HG03342 (cell line): ENCODE data around the gene SPAG9.
"Not testable (repeated sequence)": the region's sequence is repeated elsewhere in the genome, so short reads cannot be mapped to it uniquely, and the experiment has no call there.

Experiments
- ATAC-seq: cut with Tn5 transposase; IDR thresholded peaks from one replicate; pipeline ENCODE4 v1.9.1; 2021; ENCODE audit warnings: mild to moderate bottlenecking, moderate library complexity; ENCODE audit not compliant: unreplicated experiment

Gene SPAG9

DNA sequence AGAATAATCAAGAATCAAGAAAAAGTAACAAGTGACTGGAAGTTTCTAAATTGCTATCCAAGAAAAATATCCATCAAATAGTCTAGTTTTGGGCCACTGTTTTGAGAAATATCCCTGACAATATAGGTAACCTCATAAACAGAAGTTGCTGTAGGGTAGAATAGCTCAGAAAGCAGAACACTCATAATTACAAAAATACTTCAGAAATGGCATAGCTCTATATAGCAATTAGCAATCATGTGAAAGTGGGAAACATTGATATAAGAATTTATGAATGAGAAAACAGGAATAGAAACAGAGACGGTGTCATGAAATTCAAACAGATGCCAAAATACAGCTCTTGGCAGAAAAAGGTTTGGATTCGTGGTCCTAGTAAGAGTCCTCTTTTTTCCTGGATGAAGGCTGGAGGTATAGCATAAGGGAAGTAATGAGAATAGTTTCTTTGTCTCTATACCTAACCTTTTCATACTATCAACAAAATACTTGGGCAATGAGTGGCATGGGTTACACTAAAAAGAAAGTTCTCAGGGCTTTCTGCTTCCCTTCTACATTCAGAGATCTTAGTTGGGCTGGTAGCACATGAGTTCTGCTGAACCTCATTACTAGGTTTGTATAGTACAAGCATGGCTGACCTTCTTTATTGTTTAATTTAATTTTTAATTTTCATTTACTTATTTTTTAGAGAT lies 33.5 kb downstream of the SPAG9 start:
- ATAC-seq = no peak

DNA sequence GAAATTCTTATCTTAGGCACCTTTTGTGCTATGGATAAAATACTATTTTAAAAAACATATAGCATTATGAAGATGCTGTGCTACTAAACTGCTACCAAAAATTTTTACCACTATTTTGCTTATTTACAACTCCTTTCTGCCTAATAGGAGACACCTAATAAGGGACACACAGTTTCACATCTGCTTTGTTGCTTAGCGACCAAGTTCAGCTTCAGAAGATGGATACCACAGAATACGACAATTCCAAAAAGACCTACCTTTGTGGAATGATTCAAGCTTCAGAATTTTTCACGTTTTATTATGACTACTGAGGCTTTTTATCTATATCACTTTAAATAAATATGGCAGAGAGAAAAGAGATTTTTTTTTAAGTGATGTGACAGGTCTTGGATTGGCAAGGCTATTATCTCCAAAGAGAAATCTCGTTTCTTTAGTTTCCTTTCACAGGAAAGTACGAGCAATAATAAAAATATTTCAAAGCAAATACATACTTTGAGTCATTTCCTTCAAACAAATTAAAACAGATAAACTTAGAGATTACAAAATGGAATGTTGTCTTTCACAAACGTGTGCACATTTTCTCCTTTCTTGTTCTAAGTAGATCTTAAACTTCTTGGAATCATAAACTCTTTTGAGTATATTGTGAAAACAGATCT lies 35.4 kb downstream of the SPAG9 start:
- no peak for ATAC-seq

DNA sequence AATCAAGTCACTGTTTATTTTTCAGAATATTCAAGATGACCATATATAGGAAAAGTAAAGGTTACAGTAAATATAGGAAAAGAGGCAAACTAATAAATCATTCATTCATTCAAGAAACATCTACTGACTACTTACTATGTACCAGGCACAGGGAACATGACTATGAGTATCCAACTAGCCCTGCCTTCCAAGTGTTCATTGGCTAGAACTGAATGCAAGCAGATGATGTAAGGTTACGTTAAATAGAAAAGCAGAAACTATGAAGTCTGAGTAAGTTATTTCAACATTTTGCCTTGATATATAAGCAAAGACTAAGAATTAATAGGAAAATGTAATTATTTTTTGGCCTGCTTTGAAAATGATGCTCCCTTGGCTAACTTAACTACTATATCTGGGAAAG lies 36.7 kb downstream of the SPAG9 start:
- ATAC-seq = no peak

DNA sequence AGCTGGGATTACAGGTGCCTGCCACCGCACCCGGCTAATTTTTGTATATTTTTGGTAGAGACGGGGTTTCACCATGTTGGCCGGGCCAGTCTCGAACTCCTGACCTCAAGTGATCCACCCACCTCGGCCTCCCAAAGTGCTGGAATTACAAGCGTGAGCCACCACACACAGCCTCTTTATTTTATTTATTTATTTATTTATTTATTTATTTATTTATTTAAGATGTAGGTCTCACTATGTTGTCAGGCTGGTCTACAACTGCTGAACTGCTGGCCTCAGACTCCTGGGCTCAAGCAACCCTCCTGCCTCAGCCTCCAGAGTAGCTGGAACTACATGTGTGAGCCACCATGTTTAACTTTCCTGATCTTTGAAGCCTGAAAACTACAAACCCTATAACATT lies 37.3 kb downstream of the SPAG9 start:
- ATAC-seq = not testable (repeated sequence)

DNA sequence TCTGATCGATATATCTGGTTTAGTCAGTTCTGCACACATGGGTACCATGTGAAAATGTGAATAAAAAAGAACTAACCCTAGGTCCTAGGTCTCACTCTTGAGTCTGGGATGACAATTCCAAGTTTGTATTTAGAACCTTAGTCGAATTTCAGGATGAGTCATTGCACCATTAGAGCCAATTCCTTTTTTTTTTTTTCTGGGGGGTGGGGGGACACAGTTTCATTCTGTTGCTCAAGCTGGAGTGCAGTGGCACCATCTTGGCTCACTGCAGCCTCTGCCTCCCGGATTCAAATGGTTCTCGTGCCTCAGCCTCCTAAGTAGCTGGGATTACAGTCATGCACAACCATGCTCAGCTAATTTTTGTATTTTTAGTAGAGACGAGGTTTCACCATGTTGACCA lies 41.6 kb downstream of the SPAG9 start:
- ATAC-seq = no peak

DNA sequence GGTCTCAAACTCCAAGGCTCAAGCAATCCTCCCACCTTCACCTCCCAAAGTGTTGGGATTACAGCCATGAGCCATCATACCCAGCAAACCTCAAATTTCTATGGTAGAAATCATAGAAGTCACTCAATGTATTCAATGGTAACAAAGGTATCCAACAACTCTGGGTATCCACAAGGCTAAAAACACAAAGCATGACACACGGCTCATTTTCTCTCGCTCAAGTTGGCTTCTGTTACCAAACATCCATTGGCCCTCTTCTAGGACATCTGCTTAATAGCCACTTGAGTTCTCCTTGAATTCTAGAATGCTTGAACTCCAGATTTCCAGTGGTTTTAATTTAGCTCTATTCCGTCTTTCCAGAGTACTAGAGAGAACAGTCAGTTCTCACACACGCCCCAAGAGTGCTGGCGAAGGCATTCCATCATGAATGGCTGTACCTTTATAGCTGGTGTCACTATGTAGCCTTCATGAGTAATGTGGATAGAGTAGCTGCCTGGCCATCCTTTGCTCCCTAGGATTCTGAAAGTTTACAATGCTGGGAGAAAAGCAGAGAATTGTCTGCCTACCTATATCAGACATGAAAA lies 42.6 kb downstream of the SPAG9 start:
- no peak for ATAC-seq

DNA sequence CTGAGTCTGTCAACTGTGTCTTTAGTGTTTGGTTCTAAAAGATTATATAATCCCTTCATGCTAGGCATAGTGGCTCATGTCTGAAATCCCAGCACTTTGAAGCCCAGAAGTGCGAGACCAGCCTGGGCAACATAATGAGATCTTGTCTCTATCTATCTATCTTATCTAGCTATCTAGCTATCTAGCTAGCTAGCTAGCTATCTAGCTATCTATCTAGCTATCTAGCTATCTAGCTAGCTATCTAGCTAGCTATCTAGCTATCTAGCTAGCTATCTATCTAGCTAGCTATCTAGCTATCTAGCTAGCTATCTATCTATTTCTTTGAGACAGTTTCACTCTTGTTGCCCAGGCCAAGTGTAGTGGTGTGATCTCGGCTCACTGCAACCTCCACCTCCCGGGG lies 43.8 kb downstream of the SPAG9 start:
- ATAC-seq = no peak

DNA sequence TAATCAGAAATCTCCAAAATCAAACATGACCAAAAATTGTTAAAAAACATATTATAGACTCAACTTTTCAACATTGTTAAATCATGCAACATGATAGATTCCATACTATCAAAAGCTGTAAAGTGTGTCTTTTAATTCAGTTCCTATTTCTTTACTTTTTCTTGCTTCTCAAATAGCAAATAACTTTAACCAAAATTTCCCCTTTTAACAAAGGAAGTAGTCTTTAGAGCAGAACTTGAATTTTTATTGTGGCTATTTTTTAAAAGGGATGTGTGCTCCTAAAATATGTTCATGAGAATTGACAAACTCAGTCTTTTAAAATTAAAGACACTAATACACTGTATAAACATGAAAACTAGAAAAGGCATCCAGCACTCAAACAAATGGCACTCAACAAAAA lies 49.1 kb downstream of the SPAG9 start:
- no peak for ATAC-seq

DNA sequence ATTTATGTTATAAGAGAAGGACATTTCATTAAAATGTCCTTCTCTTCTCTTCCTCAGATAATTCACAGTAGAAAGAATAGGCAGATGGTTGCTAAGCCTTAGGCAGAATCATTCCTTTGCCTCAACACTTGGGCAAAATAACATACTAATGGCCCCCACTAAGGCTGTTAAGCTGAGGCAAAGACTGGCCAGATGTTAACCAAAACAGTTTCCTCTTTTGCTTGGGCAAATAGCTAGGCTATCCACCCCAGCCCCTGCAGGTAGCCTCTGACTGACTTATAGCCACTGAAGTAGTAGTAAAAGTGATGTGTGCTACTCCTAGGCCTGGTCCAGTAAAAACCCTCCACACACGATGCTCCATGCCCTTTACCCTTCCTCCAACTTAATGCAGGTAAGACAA lies 55.2 kb downstream of the SPAG9 start:
- no peak for ATAC-seq

DNA sequence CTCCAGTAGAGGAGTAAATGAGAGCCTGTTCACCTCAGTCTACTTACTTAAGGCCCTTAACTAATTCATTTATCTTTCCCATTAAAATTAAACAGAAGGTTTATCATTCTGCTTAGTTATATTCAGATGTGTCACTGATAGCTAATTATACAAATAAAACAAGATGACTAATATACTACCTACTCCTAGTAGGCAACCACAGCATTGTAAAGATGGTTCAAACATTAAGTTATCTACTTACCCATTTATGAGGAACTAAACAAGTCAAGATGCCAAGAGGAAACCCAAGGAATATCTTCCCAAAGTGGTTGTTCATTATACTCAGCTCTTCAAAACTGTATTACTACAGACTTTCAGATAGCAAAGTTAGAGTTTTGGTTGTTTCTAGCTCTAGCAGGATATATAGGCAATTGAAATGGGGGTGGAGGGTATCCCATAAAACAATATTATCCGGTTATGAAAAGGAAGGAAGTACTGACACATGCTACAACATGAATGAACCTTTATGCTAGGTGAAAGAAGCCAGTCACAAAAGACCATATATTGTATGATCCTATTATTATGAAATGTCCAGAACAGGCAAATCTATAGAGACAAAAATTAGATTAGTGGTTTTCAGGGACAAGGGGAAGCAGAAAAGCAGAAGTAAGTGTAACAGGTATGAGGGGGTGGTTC lies 56.5 kb downstream of the SPAG9 start:
- no peak for ATAC-seq

DNA sequence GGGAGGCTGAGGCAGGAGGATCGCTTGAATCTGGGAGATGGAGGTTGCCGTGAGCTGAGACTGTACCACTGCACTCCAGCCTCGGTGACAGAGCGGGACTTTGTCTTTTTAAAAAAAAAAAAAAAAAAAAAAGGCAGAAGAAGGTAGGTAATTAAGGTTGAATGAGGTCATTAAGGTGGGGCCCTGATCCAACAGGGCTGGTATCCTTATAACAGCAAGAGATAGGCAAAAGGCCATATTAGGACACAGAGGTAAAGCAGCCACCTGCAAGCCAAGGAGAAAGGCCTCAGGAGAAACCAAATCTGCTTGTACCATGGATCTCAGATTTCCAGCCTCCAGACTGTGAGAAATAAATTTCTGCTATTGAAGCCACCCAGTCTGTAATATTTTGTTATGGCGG lies 60.3 kb downstream of the SPAG9 start:
- no peak for ATAC-seq

DNA sequence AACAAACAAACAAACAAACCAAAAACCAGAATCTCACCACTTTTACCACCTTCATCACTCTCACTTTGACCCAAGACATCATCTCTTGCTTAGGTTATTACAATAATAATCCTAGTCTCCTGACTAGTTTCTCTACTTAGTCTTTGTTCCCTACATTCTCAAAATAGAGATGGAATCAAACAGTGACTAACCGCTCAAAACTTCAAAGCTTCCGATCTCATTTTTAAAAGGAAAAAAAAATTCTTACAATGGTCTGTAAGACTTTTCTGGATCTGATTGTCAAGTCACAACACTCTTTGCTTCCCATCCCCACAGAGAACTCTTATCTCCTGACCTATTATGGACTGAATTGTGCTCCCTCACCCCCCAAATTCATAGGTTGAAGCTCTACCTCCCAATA lies 60.9 kb downstream of the SPAG9 start:
- ATAC-seq = no peak

DNA sequence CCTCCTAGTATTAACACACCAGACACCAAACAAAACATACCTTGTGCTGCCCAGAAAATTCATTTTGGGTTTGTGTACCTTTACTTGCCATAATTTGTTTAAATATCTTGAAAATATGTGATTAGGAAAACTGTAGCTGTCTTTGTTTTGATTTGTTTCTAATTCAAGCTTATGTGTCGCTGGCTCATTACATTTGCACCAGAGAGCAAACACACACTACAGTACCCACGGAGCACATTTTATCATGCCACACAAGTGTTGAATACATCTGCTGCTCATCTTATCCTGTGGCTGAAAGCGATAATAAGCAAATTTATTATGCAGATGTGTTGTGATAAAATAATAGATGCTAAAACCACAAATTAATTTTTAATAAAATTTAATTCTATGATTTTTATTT lies 63.1 kb downstream of the SPAG9 start:
- no peak for ATAC-seq

DNA sequence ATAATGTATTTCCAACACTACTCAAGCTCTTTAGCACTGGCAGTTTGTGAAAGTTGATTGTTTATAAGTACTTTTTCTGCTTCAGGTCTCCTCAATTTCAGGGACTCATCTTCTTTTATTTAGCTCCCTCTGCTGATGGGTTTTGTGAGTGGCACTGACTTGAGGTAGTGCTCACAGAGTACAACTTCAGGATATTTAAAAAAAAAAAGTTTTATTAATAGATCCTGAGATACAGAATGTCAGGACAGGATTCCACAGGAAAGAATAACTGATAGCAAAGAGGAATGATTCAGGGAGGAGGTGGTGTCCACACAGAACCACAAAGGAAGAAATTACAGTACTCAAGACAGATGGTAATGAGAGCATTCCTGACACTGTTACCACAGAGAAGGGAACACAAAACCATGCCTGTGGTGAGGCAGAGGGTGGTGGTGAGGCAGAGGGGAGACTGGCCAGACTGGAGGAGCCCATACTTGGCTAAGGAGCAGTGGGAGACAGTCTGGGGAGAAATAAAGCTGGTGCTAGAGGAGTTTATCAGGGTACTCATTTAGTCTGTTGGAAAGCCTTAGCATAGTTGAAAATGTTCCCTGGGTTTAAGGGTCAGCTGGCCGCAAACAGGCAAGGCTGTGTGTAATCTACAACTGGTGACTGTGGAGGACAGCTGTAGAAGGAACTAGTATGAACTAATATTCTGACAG lies 63.7 kb downstream of the SPAG9 start:
- no peak for ATAC-seq

DNA sequence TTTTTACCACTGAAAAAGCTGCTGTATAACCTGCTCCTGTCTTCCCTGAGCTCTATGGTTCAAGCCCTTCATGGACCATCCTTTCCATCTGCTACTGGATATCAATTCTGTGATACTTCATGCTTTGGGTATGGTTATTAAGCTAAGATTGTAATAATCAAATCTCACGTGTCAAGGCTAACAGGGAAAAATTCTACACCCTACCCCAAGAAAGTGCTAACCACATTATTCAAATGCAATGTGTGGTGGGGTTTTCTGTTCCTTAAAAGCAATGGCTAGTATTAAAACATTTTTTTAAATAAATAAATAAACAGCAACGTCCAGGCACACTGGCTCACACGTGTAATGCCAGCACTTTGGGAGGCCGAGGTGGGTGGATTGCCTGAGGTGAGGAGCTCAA lies 65.9 kb downstream of the SPAG9 start:
- no peak for ATAC-seq

DNA sequence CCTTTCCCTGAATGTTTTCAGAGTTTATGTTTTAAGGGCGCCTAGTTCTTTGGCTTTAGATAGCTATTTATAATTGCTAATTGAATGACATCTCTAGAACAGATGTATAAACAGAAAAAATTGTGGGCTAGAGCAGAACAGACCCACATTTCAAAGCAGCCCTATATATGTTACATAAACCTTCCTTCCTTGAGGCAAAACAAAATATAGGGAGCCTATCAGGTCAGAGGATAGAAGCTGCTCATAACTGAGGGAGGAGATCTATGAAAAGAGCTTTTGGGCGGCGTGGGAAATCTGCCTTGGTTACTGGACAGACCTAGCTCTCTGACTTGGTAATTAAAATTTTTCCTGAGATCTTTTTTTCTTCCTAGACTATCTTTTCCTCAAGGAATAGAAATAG lies 68.4 kb downstream of the SPAG9 start:
- ATAC-seq = no peak

DNA sequence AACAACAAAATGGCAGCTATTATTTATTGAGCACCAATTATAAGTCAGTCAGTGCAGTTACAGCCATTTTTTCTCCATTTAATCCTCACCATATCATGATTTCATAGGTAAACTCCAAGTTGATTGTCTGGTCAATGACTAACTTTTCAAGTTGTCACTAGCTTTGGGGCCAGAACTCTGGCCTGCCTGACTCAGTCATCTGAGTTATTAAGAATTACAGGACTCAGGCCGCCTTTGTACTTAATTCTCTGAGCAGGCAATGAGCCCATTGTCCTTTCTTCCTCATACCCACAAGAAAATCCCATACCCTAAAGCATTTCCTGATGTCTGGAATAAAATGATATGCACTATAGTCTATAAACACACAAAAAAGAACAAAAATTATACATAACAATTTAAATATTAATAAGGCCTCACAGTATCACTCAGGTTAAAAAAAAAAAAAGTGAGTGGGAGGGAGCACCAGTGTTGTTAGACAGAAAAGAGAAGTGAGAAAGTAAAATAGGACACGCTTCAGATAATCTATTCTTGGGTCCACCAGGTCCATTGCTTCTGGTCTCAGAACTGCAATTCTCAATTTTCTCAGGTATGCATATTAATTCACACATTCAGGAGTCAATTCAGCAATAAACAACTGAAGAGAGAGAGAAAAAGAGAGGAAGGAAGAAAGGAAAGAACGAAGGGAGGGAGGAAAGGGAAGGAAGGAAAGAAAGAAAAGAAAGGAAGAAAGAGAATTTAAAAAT lies 70.2 kb downstream of the SPAG9 start:
- peak; percentile 81 for ATAC-seq

DNA sequence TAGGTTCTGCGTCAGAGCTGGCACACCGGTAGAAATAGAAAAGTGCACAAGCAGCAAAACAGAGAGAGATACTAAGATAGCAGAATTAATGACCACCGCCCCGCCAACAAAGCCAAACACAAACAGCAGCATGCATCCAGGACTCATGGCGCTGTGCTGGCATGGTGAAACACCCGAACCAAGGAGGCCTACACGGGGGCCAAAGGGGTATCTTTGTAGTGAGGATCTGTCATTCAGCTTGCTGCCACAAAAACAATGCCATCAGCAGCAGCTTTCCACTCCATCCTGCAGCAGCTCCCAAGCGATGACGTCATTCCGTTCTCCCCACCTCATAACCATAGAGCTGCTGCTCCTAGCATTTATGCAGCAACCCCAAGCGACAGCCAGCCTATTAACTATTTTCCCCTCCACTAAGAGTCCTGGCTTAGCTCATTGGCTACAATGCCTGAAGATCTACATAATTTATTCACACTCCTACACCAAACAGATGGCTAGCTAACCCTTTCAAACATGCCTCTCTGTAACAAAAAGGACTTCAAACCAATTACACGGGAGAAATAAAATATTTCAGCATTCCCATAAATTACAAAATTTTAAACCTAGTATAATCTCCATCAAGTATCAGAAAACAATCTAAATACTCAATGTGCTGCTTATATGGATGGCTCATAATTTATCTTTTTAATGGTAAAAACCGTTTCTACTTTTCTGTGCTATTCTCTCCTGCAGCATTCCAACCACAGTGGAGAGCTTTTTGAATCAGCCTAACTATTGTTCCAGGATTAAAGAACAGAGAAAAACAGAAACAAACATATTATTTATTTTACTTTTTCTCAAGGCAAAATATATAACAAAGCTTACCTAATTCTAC lies 73.9 kb downstream of the SPAG9 start:
- no peak for ATAC-seq

DNA sequence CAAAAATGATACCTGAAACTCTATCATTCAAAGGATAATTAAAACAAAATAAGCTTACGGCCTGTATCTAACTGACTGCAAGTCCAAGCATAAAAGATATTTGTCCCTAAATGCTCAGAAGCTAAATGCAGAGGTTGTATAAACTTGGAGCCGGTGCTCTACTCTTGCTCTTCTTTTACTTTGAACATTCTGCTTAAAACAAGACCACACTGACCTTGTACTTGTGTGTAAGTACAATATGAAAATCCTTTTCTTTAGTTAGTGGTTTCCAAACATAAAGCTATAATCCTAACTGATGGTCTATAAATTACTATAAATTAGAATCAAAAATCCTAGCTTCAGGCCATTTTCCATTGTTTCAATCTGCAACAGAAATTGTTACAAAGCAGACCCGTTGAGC lies 74.6 kb downstream of the SPAG9 start:
- ATAC-seq = no peak

DNA sequence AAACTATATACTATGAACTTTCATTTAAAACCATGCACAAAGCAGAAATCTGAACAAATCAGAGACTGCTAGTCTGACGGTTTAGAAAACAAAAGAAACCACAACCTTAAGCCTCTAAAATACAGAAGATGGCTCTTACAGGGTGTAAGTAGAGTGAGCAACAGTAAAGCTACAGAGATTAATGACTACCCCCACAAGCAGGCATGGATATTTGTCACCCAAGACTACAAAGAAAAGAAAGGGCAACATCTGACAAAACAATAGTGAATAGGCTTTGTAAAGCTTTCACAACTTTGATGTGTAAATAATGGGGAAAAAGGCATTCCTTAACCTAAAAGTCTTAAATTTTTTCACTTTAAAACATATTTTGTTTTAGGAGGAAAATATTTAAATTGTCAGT lies 75.0 kb downstream of the SPAG9 start:
- ATAC-seq = no peak
